IMR-90 (cell line): Measurements from ENCODE around the gene ENTREP3. TPM values are rescaled to one million over a fixed set of nuclear protein-coding genes. Genes with fewer than 3 reads are reported as not detected.

Source experiments
- ATAC-seq: fragments of 200-7000 bp; cut with Tn5 transposase; 2 replicates; pipeline ENCODE4 v1.9.1; 2020; ENCODE audit warnings: low read depth, mild to moderate bottlenecking, moderate library complexity
- BruUV-seq: library from RNA; stranded (reverse); fragments of 400-500 nt; replicated peaks from 2 replicates; lab custom pipeline; 2021; lab: Mats Ljungman, UMichigan
- CTCF ChIA-PET: fragments of 300-600 bp; formaldehyde crosslinking; extraction: SDS; loops from one replicate; lab custom pipeline; 2021; ENCODE audit warnings: antibody characterized with exemption; lab: Yijun Ruan, JAX
- POLR2A ChIA-PET: fragments of 300-600 bp; sonication (Branson Sonifier 250); formaldehyde crosslinking; loops from one replicate; lab custom pipeline; 2022; ENCODE audit warnings: antibody characterized with exemption; ENCODE audit not compliant: unreplicated experiment; lab: Charles Lee
- DNase-seq: peaks from one replicate; pipeline ENCODE4 v3.0.0; 2013
- H2AFZ ChIP-seq: replicated peaks from 2 replicates; pipeline ENCODE3; 2013; ENCODE audit warnings: low read length, mild to moderate bottlenecking; ENCODE audit not compliant: poor library complexity
- H2AK5ac ChIP-seq: 2 replicates; pipeline ENCODE4 v1.6.1; 2013; ENCODE audit warnings: low read depth, low read length, inconsistent platforms
- H2AK9ac ChIP-seq: replicated peaks from 2 replicates; pipeline ENCODE3; 2013; ENCODE audit warnings: mild to moderate bottlenecking, low read depth, low read length, moderate library complexity; ENCODE audit not compliant: poor library complexity
- H2BK120ac ChIP-seq: 2 replicates; pipeline ENCODE4 v1.6.1; 2013; ENCODE audit warnings: low read depth, low read length, inconsistent platforms
- H2BK15ac ChIP-seq: 3 replicates; pipeline ENCODE4 v1.6.1; 2013; ENCODE audit warnings: low read depth, low read length, inconsistent platforms
- H2BK20ac ChIP-seq: 2 replicates; pipeline ENCODE4 v1.6.1; 2013; ENCODE audit warnings: low read depth, mild to moderate bottlenecking, inconsistent platforms, low read length, moderate library complexity
- H2BK5ac ChIP-seq: 2 replicates; pipeline ENCODE4 v1.6.1; 2013; ENCODE audit warnings: mild to moderate bottlenecking, low read depth, low read length, inconsistent platforms; ENCODE audit not compliant: poor library complexity, severe bottlenecking
- H3K14ac ChIP-seq: replicated peaks from 2 replicates; pipeline ENCODE4 v1.6.1; 2013; ENCODE audit warnings: low read depth, low read length, inconsistent platforms
- H3K18ac ChIP-seq: 2 replicates; pipeline ENCODE4 v1.6.1; 2013; ENCODE audit warnings: low read depth, low read length, control low read depth
- H3K23ac ChIP-seq: 2 replicates; pipeline ENCODE4 v1.6.1; 2013; ENCODE audit warnings: low read depth, low read length, inconsistent platforms
- H3K27ac ChIP-seq: 2 replicates; pipeline ENCODE4 v1.5.1; 2013; ENCODE audit warnings: mild to moderate bottlenecking, control low read depth, low read length; ENCODE audit not compliant: insufficient read depth
- H3K27me3 ChIP-seq: 2 replicates; pipeline ENCODE4 v1.6.1; 2013; ENCODE audit warnings: low read length; ENCODE audit not compliant: control insufficient read depth, insufficient read depth
- H3K36me3 ChIP-seq: 2 replicates; pipeline ENCODE4 v1.6.1; 2013; ENCODE audit warnings: low read length, mixed read lengths; ENCODE audit not compliant: control insufficient read depth, insufficient read depth
- H3K4ac ChIP-seq: 2 replicates; pipeline ENCODE4 v1.6.1; 2013; ENCODE audit warnings: low read depth, low read length, inconsistent platforms
- H3K4me1 ChIP-seq: 2 replicates; pipeline ENCODE4 v1.6.1; 2013; ENCODE audit warnings: low read length, mixed read lengths; ENCODE audit not compliant: control insufficient read depth, insufficient read depth
- H3K4me2 ChIP-seq: 2 replicates; pipeline ENCODE4 v1.6.1; 2013; ENCODE audit warnings: low read depth, mild to moderate bottlenecking, control low read depth, low read length, moderate library complexity
- H3K4me3 ChIP-seq: 2 replicates; pipeline ENCODE4 v1.5.1; 2013; ENCODE audit warnings: low read depth, mild to moderate bottlenecking, control low read depth, low read length, moderate library complexity; ENCODE audit not compliant: insufficient read depth
- H3K56ac ChIP-seq: 2 replicates; pipeline ENCODE4 v1.6.1; 2013; ENCODE audit warnings: low read length, inconsistent platforms; ENCODE audit not compliant: insufficient read depth; ENCODE audit errors: extremely low read depth
- H3K79me1 ChIP-seq, 2 experiments: 2 replicates each; pipeline ENCODE4 v1.6.1; 2013; ENCODE audit warnings: low read length in 2 of 2, inconsistent platforms in 1 of 2, low read depth in 1 of 2
- H3K9ac ChIP-seq: 2 replicates; pipeline ENCODE4 v1.6.1; 2013; ENCODE audit warnings: low read depth, low read length, control low read depth
- H3K9me1 ChIP-seq: 2 replicates; pipeline ENCODE4 v1.6.1; 2013; ENCODE audit warnings: low read length, inconsistent platforms; ENCODE audit not compliant: insufficient read depth
- H3K9me3 ChIP-seq: 2 replicates; pipeline ENCODE4 v1.6.1; 2013; ENCODE audit warnings: low read length; ENCODE audit not compliant: control insufficient read depth, insufficient read depth
- H4K20me1 ChIP-seq: 2 replicates; pipeline ENCODE4 v1.6.1; 2013; ENCODE audit warnings: low read length, inconsistent platforms; ENCODE audit not compliant: insufficient read depth
- H4K5ac ChIP-seq: 2 replicates; pipeline ENCODE4 v1.6.1; 2013; ENCODE audit warnings: mild to moderate bottlenecking, low read depth, low read length, control low read depth
- H4K8ac ChIP-seq, 2 experiments: 2 replicates each; pipeline ENCODE4 v1.6.1; 2013; ENCODE audit warnings: low read depth in 2 of 2, low read length in 2 of 2, control low read depth in 1 of 2, inconsistent platforms in 1 of 2
- H4K91ac ChIP-seq: 2 replicates; pipeline ENCODE4 v1.6.1; 2013; ENCODE audit warnings: low read depth, low read length, inconsistent platforms; ENCODE audit not compliant: insufficient read depth
- CHD1 ChIP-seq: IDR thresholded peaks from 2 replicates; pipeline ENCODE4 v1.6.1; 2012; ENCODE audit warnings: low read depth, low read length, improper control_type of control experiment
- FOS ChIP-seq: fragments of 150-350 bp; IDR thresholded peaks from 2 replicates; pipeline ENCODE4 v1.6.1; 2016; ENCODE audit warnings: low read depth, low read length
- MAFK ChIP-seq: IDR thresholded peaks from 2 replicates; pipeline ENCODE4 v1.6.1; 2012; ENCODE audit warnings: low read depth, low read length, improper control_type of control experiment
- MAZ ChIP-seq: IDR thresholded peaks from 2 replicates; pipeline ENCODE4 v1.6.1; 2012; ENCODE audit warnings: low read depth, mild to moderate bottlenecking, low read length, improper control_type of control experiment, moderate library complexity, borderline replicate concordance
- MXI1 ChIP-seq: IDR thresholded peaks from 2 replicates; pipeline ENCODE4 v1.6.1; 2012; ENCODE audit warnings: low read depth, mild to moderate bottlenecking, low read length, moderate library complexity, borderline replicate concordance
- NFE2L2 ChIP-seq: fragments of 150-350 bp; IDR thresholded peaks from 2 replicates; pipeline ENCODE4 v1.6.1; 2016; ENCODE audit warnings: low read depth, mild to moderate bottlenecking, low read length
- RCOR1 ChIP-seq: IDR thresholded peaks from 2 replicates; pipeline ENCODE4 v1.6.1; 2012; ENCODE audit warnings: mild to moderate bottlenecking, low read length, improper control_type of control experiment; ENCODE audit not compliant: insufficient replicate concordance
- RFX5 ChIP-seq: IDR thresholded peaks from 2 replicates; pipeline ENCODE4 v1.8.0; 2012; ENCODE audit warnings: low read depth, mild to moderate bottlenecking, low read length, moderate library complexity
- SMC3 ChIP-seq: fragments of 150-350 bp; IDR thresholded peaks from 2 replicates; pipeline ENCODE4 v1.6.1; 2016; ENCODE audit warnings: low read depth, mild to moderate bottlenecking, antibody characterized with exemption, low read length, moderate library complexity
- WGBS, 2 experiments: methylation state at CpG; one replicate each; pipeline versions ENCODE4 v1.1.5 to v1.1.7; 2013; ENCODE audit warnings: missing lambda C conversion rate in 2 of 2; ENCODE audit not compliant: insufficient read length in 1 of 2; ENCODE audit errors: extremely low coverage in 2 of 2; 5-methylcytosine and 5-hydroxymethylcytosine counted together
- dilution Hi-C: fragments of 300-500 bp; cut with HindIII; formaldehyde crosslinking; loops from one replicate; pipeline ENCODE4 v1.14.3; 2018; ENCODE audit warnings: low sequenced_read_pairs; ENCODE audit not compliant: unreplicated experiment
- in situ Hi-C: fragments of 300-500 bp; cut with MboI; formaldehyde crosslinking; loops from 3 replicates; pipeline ENCODE4 v1.14.3; 2019; ENCODE audit warnings: low sequenced_read_pairs, inconsistent platforms, mixed read lengths
- intact Hi-C: fragments of 100-400 bp; cut with micrococcal nuclease; formaldehyde crosslinking; loops from 2 replicates; pipeline ENCODE4 v1.10.0; 2022
- polyA plus RNA-seq, 3 experiments: library from polyadenylated mRNA; depleted of rRNA; stranded (reverse); fragments of >200 nt; gene quantifications; 2 replicates each; pipeline ENCODE4 v1.2.3, GENCODE V29; 2012; ENCODE audit warnings: low replicate concordance in 1 of 3
- total RNA-seq: library from RNA; depleted of rRNA; stranded (reverse); fragments of >200 nt; gene quantifications from 2 replicates; pipeline ENCODE4 v1.2.3, GENCODE V29; 2012
- TF ChIP-seq, protein P1 (sequence below): conservative IDR thresholded peaks from 2 replicates; pipeline ENCODE4 v1.5.1; 2012; ENCODE audit warnings: mild to moderate bottlenecking, low read depth, low read length, improper control_type of control experiment
- TF ChIP-seq, protein P2 (sequence below): fragments of 150-350 bp; IDR thresholded peaks from 2 replicates; pipeline ENCODE4 v1.6.1; 2016; ENCODE audit warnings: low read depth, mild to moderate bottlenecking, low read length, moderate library complexity, borderline replicate concordance
- TF ChIP-seq, protein P3 (sequence below): fragments of 150-350 bp; IDR thresholded peaks from 2 replicates; pipeline ENCODE4 v1.6.1; 2017; ENCODE audit warnings: mild to moderate bottlenecking, antibody characterized with exemption, low read length, low read depth

The ENTREP3 gene
- total and polyA plus RNA-seq, 2 of the 4 experiments (the other 2 are of a cell fraction) = 1.4 to 23.8 TPM

DNA sequence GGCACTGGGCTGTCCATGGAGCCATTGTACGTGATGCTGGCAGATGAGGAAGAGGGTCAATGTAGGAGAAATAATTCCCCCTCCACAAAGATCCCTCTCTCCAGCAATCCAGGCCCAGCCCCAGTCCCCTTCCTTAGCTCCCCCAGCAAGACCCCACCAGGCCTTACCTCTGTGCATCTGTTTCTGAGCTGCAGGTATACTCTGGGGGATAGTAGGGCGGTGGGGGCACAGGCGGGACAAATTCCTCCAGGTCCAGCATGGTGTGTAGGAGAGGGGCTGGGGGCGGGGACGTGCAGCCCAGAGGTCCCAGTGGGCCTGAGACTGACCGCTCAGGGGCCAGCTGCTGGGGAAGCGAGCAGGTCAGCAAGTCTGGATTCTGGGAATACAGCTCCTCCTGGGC lies 3.7 kb downstream of the ENTREP3 start:
- Histone ChIP-seq H3K9me1 (peaks cover 4% of the 10 kb centered on the region; the same call in 1 of the 2 replicates), H2BK20ac (no peak overlapping the region), H3K56ac (no peak overlapping the region), H2AK9ac (peak overlapping the region; percentile 66), H3K27me3 (no peaks in the 10 kb centered on the region), H2AFZ (no peak overlapping the region), H3K79me1 (peaks cover 12 to 36% of the 10 kb centered on the region in 2 experiments), H2BK15ac (no peak overlapping the region), H3K4me3 (no peak overlapping the region), H3K9ac (no peak overlapping the region), H3K36me3 (peaks cover 17% of the 10 kb centered on the region), H4K5ac (no peak overlapping the region), H3K18ac (no peak overlapping the region), H4K20me1 (no peaks in the 10 kb centered on the region), H2BK5ac (no peak overlapping the region), H3K4me1 (peaks cover 17% of the 10 kb centered on the region), H4K8ac (no peak overlapping the region), H3K9me3 (no peaks in the 10 kb centered on the region), H4K91ac (no peak overlapping the region), H3K14ac (no peak overlapping the region), H3K4me2 (no peak overlapping the region), H2BK120ac (no peak overlapping the region), H3K27ac (no peak overlapping the region), H3K4ac (no peak overlapping the region), H2AK5ac (no peak overlapping the region; the same call in 1 of the 2 replicates), H3K23ac (no peak overlapping the region)
- intact Hi-C loops = loop anchor here (5.0 kb wide), 1 partner anchor 341 kb away; no protein-coding TSS in a partner anchor
- ATAC-seq (no peak), DNase-seq (no peak)
- TF ChIP-seq RCOR1 (no peak), MAZ (no peak), CHD1 (no peak), MXI1 (no peak), FOS (no peak), RFX5 (no peak), NFE2L2 (no peak), SMC3 (no peak), MAFK (no peak)
- TF ChIP-seq, protein P1, sequence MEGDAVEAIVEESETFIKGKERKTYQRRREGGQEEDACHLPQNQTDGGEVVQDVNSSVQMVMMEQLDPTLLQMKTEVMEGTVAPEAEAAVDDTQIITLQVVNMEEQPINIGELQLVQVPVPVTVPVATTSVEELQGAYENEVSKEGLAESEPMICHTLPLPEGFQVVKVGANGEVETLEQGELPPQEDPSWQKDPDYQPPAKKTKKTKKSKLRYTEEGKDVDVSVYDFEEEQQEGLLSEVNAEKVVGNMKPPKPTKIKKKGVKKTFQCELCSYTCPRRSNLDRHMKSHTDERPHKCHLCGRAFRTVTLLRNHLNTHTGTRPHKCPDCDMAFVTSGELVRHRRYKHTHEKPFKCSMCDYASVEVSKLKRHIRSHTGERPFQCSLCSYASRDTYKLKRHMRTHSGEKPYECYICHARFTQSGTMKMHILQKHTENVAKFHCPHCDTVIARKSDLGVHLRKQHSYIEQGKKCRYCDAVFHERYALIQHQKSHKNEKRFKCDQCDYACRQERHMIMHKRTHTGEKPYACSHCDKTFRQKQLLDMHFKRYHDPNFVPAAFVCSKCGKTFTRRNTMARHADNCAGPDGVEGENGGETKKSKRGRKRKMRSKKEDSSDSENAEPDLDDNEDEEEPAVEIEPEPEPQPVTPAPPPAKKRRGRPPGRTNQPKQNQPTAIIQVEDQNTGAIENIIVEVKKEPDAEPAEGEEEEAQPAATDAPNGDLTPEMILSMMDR = no peak
- TF ChIP-seq, protein P2, sequence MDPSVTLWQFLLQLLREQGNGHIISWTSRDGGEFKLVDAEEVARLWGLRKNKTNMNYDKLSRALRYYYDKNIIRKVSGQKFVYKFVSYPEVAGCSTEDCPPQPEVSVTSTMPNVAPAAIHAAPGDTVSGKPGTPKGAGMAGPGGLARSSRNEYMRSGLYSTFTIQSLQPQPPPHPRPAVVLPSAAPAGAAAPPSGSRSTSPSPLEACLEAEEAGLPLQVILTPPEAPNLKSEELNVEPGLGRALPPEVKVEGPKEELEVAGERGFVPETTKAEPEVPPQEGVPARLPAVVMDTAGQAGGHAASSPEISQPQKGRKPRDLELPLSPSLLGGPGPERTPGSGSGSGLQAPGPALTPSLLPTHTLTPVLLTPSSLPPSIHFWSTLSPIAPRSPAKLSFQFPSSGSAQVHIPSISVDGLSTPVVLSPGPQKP = no peak
- TF ChIP-seq, protein P3, sequence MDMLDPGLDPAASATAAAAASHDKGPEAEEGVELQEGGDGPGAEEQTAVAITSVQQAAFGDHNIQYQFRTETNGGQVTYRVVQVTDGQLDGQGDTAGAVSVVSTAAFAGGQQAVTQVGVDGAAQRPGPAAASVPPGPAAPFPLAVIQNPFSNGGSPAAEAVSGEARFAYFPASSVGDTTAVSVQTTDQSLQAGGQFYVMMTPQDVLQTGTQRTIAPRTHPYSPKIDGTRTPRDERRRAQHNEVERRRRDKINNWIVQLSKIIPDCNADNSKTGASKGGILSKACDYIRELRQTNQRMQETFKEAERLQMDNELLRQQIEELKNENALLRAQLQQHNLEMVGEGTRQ = no peak
- BruUV-seq = no TSS peak
- CTCF ChIA-PET = interaction anchor here (0.7 to 1.6 kb wide), 9 partner anchors 21 to 397 kb away, joined by 3 to 6 read pairs (median 4); partner anchors contain the start of gene CLK2
- POLR2A ChIA-PET = no interaction called here
- dilution Hi-C loops = no loop called here
- in situ Hi-C loops = no loop called here
- WGBS, 2 experiments = no CpG with 5 or more reads among the region's 7 CpGs
